ENCODE results near the gene ANKRD11.
"Not testable (repeated sequence)": the region's sequence is repeated elsewhere in the genome, so short reads cannot be mapped to it uniquely, and the experiment has no call there.

Gene ANKRD11

DNA sequence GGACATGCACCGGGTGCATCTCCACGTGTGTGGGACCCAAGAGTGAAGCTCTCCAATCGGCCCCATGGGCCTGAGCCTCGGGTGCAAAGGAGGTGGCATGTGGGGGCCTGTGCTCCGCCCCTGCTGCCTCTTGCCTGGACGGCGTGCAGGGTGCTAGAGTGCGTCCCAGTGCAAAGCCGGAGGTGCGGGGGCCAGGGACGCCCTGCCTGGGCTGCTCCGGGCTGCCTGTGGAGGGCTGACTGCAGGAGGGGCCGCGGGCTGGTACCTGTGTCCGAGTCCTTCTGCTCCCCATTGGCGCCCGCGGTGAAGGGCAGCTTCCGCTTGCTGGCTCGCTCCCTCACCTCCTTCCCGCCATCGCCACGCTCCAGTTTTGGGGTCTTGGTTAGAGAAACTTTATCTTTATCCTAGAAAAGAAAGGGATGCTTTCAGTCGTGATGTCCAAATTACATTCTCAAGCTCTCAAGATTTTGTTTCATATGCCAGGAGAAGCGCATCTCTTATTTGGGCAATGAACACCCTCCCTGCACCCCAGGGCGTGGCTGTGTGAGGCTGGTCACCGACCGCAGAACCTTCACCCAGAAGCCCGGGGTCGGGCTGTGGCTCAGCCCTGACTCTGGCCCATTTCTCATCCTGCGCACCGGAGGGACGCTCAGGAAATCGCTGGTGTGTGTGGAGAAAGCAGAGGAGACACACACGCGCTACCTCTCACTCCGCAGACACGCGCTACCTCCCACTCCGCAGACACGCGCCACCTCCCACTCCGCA is 185.2 kb downstream of the ANKRD11 start:
- no peak for DNase-seq (ENCODE audit: low read depth in 1 of 2, low spot score in 1 of 2)

GRCh38 chr16:89304181-89304851 is 186.0 kb downstream of the ANKRD11 start:
- no peak for DNase-seq (ENCODE audit: low read depth in 1 of 2, low spot score in 1 of 2)

DNA sequence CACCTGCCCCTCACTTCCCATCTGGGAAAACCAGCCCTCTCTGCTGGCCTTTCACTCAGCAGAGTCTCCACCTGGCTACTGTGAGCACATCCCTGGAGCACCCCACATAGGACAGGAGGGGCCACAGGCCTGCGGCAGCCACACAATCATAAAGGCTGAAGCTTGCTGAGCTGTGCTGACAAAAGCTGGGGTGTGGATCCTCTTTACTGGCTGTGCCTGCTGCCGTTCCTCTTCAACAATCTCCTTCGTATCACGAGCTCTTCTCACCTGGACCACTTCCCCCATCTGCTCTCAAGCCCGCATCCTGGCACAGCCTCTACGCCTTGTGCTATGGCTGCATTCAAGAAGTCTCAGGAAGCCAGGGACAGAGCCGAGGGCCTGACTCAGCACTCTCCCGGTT is 186.7 kb downstream of the ANKRD11 start:
- no peak for DNase-seq (ENCODE audit: low read depth in 1 of 2, low spot score in 1 of 2)

- no peak for DNase-seq (ENCODE audit: low read depth in 1 of 2, low spot score in 1 of 2)
These were observed 189.4 kb downstream of the ANKRD11 start for GRCh38 chr16:89300976-89301360.

GRCh38 chr16:89300311-89300975 is 189.9 kb downstream of the ANKRD11 start:
- no peak for DNase-seq (ENCODE audit: low read depth in 1 of 2, low spot score in 1 of 2)

- DNase-seq (ENCODE audit: low read depth in 1 of 2, low spot score in 1 of 2): not testable (repeated sequence)
These were observed 190.8 kb downstream of the ANKRD11 start for GRCh38 chr16:89299357-89300111.

DNA sequence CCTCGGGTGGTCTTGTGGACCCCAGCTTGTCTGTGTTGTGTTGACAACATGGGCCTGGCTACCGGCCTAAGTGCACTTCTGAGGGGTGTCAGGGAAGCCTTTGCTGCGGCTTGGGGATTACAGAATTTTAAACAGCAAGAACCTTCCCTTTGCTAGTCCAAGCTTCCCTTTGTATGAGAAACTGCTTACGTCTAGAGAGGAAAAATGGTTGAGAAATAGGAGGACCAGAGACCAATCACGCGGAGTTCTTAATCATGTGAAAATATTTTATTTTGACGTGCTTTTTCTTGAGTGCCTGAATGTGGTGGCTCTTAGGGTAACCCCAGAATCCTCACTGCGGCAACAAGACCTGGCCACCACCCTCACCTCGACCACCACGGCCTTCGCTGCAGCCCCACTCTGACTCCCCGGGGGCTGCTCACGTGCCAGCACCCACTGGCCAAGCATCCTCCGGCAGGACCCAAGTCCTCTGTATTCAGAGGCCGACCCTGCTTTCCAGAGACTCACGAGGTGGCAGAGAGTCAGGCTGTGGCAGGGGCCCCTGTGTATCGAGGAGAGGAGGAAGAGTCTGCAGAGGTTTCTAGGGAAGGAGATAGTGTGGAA is 191.6 kb downstream of the ANKRD11 start:
- DNase-seq (ENCODE audit: low read depth in 1 of 2, low spot score in 1 of 2): no peak

DNA sequence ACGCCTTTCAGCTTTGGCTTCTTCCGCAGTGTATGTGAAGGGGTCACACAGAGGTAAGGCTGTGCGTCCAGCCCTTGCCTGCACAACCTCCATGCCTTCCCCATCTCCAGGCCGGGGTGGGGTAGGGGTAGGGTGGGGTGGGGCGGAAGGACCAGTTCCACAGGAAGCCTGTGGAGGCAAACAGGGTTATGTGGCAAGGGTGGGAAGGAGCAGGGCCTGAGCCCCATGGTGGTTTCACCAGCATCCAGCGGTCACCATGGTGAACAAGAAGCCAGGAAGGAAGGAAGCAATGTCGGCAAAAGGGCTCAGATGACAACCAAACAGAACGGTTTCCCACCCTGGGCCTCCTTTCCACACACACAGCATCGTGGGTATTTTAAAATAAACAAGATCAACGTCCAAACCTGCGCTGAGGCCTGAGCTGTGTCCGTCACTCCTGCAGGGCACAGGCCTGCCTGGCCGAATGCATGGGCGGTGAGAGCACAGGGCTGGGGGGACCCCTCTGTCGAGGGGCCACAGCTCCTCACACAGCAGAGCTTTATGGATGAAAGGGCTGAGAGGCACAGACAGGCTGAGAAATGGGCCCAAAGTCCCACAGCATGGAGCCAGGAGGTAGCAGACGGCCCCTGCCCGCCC is 192.3 kb downstream of the ANKRD11 start:
- DNase-seq (ENCODE audit: low read depth in 1 of 2, low spot score in 1 of 2): no peak

DNA sequence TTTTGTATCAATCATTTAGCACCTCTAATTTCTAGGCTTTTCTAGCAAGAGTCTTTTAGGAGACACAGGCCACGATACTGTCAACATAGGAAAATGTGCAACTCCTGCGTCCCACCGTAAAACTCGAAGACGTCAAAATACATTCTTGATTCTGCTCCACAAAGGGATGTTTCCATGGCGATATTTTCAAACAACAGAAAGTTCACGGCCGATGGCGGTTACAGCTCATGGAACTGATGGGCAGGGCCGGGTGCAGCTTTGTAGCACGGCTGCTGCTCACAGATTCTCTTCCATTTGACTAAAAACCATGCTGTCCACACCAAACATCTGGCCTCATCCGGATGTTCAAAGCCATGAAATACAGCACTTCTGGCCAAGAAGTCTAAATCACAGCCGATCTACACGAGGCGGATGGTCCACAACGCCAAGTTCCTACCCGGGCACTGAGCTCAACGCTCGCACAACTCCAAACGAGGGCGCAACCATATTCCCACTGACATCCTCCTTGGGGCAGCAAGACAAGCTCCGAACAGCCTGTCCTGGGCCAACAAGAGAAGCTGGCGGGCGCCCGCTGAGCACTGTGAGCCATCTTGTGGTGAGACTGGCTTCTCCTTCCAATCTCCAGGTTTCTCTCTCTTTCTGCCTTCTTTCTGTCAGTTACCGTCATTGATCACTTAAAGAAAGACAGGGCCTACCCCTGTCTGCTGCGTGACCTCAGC is 193.0 kb downstream of the ANKRD11 start:
- DNase-seq (ENCODE audit: low read depth in 1 of 2, low spot score in 1 of 2): no peak

DNA sequence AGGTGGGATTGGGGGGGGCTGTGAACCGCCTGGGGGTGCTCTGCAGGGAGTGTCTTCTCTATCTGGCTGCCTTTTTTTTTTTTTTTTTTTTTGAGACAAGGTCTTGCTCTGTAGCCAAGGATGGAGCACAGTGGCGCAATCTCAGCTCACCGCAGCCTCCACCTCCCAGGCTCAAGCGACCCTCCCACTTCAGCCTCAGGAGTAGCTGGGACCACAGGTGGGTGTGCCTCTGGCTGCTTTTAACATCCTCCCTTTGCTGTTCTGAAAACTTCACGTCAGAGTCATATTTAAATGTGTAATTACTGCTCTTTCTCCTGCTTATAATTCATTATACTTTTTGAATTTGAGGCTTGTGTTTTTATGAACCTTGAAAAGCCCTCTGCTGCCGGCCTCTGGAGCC is 194.4 kb downstream of the ANKRD11 start:
- no peak for DNase-seq (ENCODE audit: low read depth in 1 of 2, low spot score in 1 of 2)

DNA sequence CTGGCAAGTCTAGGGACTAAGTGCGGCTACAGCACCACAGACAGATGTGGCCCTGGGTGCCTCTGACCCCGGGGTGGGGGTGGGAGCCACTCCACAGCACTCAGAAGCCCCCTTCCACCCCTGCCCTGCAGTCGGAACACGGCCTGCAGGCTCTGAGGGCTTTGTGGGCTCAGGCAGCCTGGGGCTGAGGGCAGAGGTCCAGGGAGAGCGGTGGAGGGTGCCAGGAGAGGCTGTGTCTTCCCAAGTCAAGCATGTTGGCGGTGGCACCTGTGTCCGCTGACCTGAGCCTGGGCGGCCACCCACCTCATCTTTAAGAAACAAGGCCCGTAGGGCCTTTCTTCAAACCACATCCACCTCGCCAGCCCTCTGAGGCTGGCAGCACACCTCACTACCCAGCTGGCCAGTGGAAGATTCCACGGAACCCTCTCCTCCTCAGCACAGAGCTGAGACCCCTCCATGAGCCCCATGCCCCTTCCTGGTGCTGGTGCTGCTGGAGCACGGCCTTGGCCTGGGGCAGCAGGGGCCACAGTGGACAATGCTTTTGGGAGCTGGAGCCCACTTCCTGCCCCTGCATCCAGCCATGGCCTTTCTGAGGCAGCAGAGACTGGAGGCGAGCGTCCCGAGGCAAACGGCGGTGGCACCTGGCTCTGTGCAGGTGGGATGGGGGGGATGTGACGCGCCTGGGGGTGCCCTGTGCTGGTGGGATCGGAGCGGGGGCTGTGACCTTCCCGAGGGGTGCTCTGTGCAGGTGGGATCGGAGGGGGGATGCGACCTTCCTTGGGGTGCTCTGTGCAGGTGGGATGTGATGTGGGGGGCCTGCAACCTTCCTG is 195.1 kb downstream of the ANKRD11 start:
- no peak for DNase-seq (ENCODE audit: low read depth in 1 of 2, low spot score in 1 of 2)

DNA sequence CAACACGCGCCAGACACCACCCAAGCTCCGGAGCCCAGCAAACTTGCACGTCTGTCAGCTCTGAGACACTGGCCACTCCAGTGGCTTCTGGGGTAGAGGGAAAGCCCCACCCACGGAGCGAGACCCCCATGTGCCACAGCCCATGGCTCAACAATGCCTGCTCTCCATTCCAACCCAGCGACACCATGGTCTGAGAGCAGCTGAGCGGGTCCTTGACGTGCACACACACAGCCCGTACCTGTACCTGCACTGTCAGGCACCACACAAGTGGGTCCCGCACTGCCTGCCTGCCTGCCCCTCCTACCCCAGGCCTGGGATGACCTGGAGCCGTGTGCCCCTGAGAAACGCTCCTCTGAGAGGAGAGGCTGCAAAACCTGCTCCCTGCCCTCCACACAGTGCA is 195.9 kb downstream of the ANKRD11 start:
- no peak for DNase-seq (ENCODE audit: low read depth in 1 of 2, low spot score in 1 of 2)

DNA sequence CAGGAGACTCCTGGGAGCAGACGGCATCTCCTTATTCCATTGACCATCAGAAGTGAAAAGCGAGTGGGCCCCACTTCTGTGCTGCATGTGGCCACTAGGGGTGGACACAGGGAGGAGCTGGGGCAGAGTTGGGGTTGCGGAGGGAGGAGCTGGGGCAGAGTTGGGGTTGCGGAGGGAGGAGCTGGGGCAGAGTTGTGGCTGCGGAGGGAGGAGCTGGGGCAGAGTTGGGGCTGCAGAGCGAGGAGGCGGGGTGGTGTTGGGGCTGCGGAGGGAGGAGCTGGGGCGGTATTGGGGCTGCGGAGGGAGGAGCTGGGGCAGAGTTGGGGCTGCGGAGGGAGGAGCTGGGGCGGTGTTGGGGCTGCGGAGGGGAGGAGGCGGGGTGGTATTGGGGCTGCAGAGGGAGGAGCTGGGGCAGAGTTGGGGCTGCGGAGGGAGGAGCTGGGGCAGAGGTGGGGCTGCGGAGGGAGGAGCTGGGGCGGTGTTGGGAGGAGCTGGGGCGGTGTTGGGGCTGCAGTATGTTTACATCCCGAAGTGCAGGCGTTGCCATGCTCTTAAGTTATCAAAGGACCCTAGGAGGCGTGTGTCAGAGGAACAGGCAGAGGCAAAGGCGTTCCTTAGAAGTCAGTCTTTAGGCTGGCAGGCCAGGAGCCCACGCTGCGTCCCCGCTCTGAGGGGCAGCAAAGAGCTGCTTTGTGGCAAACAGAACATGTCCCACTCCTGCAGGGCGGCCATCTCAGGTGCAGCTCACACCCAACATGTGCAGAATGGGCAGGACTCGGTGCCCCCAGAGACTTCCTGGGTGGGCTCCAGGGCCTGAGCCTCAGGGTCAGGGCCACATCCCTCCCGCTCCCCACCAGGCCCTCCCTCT is 196.9 kb downstream of the ANKRD11 start:
- no peak for DNase-seq (ENCODE audit: low read depth in 1 of 2, low spot score in 1 of 2)

GRCh38 chr16:89292443-89293078 is 197.8 kb downstream of the ANKRD11 start:
- DNase-seq (ENCODE audit: low read depth in 1 of 2, low spot score in 1 of 2): no peak

DNA sequence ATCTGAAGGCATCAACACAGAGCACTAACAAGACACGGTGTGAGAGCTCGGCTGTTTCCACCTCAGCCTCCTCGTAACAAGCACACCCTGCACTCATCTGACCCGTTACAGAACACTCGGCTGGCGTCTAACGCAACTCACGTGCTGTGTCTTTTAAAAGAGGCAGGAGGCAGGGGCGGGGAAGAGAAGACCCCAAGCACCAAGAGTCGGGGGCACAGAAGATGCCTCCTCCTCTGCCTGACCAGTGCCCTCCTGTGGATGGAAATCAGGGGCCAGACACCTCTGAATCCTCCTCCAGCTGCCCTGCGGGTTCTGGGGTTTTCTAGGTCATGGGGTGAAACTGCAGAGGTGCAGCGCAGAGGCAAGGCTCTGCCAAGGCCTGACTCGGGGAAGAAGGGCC is 198.6 kb downstream of the ANKRD11 start:
- DNase-seq (ENCODE audit: low read depth in 1 of 2, low spot score in 1 of 2): no peak

DNA sequence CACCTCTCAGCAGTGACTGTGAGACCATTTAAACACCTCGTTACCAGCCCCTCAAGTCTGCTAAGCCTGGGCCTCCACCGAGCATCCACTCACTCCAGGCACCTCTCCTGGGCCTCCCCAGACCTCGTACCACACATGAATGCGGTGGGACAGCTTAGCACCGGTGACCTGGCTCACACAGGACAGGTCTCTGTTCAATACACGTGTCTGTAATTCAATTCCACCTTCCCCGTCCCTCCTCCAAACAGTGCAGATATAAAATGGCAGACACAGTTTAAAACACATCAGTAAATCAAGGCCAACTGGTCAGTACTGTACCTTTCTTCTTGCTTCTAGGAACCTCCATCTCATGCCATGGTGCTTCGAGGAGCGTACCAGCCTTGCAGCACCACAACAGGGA is 199.0 kb downstream of the ANKRD11 start:
- DNase-seq (ENCODE audit: low read depth in 1 of 2, low spot score in 1 of 2): no peak

DNA sequence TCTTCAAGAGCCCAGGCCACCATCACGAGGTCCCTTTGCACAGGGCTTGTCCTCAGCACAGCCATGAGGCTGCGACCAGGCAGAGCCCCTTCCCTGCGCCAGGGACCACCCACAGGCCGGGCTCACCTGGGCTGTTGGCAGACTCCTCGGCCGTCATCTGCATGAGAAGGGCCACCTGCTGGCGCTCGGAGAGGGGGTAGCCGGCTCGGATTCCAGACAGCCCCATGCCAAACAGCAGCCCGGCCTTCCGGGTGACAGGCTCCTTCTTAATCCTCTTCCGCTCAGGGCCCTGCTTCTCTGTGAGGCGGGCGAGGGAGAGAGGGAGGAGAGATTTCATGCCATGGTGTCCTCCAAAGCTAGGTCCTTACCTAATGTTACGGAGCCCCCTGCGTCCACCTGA is 199.5 kb downstream of the ANKRD11 start:
- DNase-seq (ENCODE audit: low read depth in 1 of 2, low spot score in 1 of 2): no peak

- no peak for DNase-seq (ENCODE audit: low read depth in 1 of 2, low spot score in 1 of 2)
These were observed 199.9 kb downstream of the ANKRD11 start for GRCh38 chr16:89290472-89290871.
